IPS-18a (cell line): ENCODE measurements around the gene TGM3.

Source experiments
- H3K27ac ChIP-seq: one replicate; pipeline ENCODE4 v1.5.1; 2013; ENCODE audit warnings: low read length
- H3K27me3 ChIP-seq: one replicate; pipeline ENCODE4 v1.6.1; 2013; ENCODE audit warnings: mild to moderate bottlenecking, low read length; ENCODE audit not compliant: control insufficient read depth, insufficient read depth
- H3K36me3 ChIP-seq: one replicate; pipeline ENCODE4 v1.6.1; 2013; ENCODE audit warnings: low read depth, low read length; ENCODE audit not compliant: control insufficient read depth
- H3K4me1 ChIP-seq: one replicate; pipeline ENCODE4 v1.6.1; 2013; ENCODE audit warnings: low read depth, low read length; ENCODE audit not compliant: control insufficient read depth
- H3K4me3 ChIP-seq: one replicate; pipeline ENCODE4 v1.5.1; 2013; ENCODE audit warnings: low read length
- H3K9ac ChIP-seq: one replicate; pipeline ENCODE4 v1.6.1; 2013; ENCODE audit warnings: mild to moderate bottlenecking, low read length, moderate library complexity
- H3K9me3 ChIP-seq: one replicate; pipeline ENCODE4 v1.6.1; 2013; ENCODE audit warnings: low read depth, low read length; ENCODE audit not compliant: control insufficient read depth

TGM3 gene

GRCh38 chr20:2313316-2313715, 17.5 kb downstream of the TGM3 start:
- H3K27me3 ChIP-seq = no peaks in the 10 kb centered on the region
- no peaks in the 10 kb centered on the region for H3K36me3 ChIP-seq
- no peak overlapping the region for H3K9ac ChIP-seq
- H3K9me3 ChIP-seq = no peaks in the 10 kb centered on the region
- no peak overlapping the region for H3K4me3 ChIP-seq
- H3K27ac ChIP-seq = no peak overlapping the region
- no peaks in the 10 kb centered on the region for H3K4me1 ChIP-seq

GRCh38 chr20:2314759-2315439, 19.1 kb downstream of the TGM3 start:
- Histone ChIP-seq H3K4me1 (no peaks in the 10 kb centered on the region), H3K9ac (no peak overlapping the region), H3K9me3 (no peaks in the 10 kb centered on the region), H3K27ac (no peak overlapping the region), H3K36me3 (no peaks in the 10 kb centered on the region), H3K27me3 (no peaks in the 10 kb centered on the region), H3K4me3 (no peak overlapping the region)

- Histone ChIP-seq H3K4me1 (no peaks in the 10 kb centered on the region), H3K36me3 (no peaks in the 10 kb centered on the region), H3K9ac (no peak overlapping the region), H3K27me3 (no peaks in the 10 kb centered on the region), H3K4me3 (no peak overlapping the region), H3K9me3 (no peaks in the 10 kb centered on the region), H3K27ac (no peak overlapping the region)
These were observed 19.6 kb downstream of the TGM3 start for GRCh38 chr20:2315440-2315778.

GRCh38 chr20:2316847-2317495, 21.2 kb downstream of the TGM3 start:
- no peak overlapping the region for H3K9ac ChIP-seq
- H3K27me3 ChIP-seq = no peaks in the 10 kb centered on the region
- no peak overlapping the region for H3K27ac ChIP-seq
- no peaks in the 10 kb centered on the region for H3K4me1 ChIP-seq
- H3K9me3 ChIP-seq = no peaks in the 10 kb centered on the region
- no peak overlapping the region for H3K4me3 ChIP-seq
- H3K36me3 ChIP-seq = no peaks in the 10 kb centered on the region

DNA sequence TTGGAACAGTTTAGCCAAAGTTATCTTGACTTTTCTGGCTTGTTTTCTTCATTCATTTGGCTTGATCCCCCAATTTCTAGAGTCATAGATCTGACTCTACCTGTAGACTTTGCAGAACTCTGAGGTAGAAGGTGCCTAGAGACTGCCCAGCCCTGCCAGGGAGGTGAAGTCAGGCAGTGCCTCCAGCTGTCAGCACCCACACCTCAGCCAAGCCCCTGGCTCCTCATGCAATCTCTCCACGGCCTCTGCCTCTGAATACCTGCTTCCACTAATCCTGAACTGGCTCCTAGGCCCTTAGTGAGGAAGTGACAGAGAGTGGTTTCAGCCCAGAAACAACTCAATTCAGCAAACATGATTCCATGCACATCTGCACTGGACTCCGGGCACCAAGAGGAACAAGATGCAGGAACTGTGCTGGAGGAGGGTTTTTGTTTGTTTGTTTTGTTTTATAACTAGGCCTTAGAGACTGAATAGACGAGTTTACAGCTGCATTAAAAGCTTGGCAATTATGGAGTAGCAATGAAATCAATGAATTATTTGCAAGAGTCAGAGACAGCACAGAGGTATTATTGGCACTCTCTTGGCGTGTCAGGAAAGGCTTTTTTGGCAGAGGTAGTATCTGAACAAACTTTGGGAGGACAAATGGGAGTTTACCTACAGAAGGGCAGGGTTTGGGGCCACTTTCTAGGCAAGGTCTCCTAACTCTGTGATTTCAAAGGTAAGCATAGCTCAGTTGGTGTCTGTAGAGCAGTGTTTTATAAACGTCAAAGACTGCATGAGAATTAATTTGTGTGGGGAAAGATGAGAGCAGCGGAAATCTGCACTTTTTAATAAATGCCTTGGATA, 25.2 kb downstream of the TGM3 start:
- H3K27ac ChIP-seq = no peak overlapping the region
- no peak overlapping the region for H3K9ac ChIP-seq
- H3K4me3 ChIP-seq = no peak overlapping the region
- H3K9me3 ChIP-seq = no peaks in the 10 kb centered on the region
- H3K36me3 ChIP-seq = no peaks in the 10 kb centered on the region
- H3K27me3 ChIP-seq = no peaks in the 10 kb centered on the region
- no peaks in the 10 kb centered on the region for H3K4me1 ChIP-seq

DNA sequence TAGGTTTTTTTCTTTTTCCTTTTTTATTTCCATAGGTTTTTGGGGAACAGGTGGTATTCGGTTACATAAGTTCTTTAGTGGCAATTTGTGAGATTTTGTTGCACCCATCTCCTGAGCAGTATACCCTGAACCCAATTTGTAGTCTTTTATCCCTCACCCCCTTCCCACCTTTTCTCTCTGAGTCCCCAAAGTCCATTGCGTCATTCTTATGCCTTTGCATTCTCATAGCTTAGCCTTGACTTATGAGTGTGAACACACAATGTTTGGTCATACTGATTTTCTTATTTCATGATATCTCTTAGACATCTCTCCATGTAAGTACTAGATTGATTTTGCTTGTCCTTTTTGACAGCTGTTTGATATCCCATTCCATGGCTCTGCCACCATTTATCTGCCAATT, 27.2 kb downstream of the TGM3 start:
- H3K27me3 ChIP-seq = no peaks in the 10 kb centered on the region
- H3K9ac ChIP-seq = no peak overlapping the region
- no peaks in the 10 kb centered on the region for H3K4me1 ChIP-seq
- H3K4me3 ChIP-seq = no peak overlapping the region
- no peak overlapping the region for H3K27ac ChIP-seq
- H3K36me3 ChIP-seq = no peaks in the 10 kb centered on the region
- no peaks in the 10 kb centered on the region for H3K9me3 ChIP-seq

DNA sequence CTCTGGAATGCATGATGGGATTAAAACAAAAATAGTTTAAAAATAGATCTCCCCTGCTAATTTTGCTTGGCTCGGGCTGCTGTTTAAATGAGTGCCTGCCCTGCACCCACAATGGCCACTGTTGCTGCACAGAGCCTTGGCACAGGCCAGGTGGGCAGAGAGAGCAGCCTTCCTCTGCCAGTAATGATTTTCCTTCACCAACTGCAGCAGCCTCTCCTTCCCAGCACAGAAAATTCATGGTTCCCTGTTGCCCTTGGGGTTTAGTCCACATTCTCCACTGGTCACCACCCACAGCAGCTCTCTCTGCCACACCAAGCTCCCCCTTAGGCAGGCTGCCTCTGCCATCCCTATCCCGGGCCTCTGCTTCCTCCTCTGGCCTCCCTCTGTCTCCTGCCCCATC, 30.2 kb downstream of the TGM3 start:
- H3K4me1 ChIP-seq = peaks cover 6% of the 10 kb centered on the region
- no peak overlapping the region for H3K27ac ChIP-seq
- no peak overlapping the region for H3K9ac ChIP-seq
- no peaks in the 10 kb centered on the region for H3K9me3 ChIP-seq
- no peaks in the 10 kb centered on the region for H3K36me3 ChIP-seq
- no peak overlapping the region for H3K4me3 ChIP-seq
- H3K27me3 ChIP-seq = no peaks in the 10 kb centered on the region

- no peaks in the 10 kb centered on the region for H3K27me3 ChIP-seq
- no peaks in the 10 kb centered on the region for H3K36me3 ChIP-seq
- no peak overlapping the region for H3K9ac ChIP-seq
- H3K4me3 ChIP-seq = no peak overlapping the region
- no peaks in the 10 kb centered on the region for H3K9me3 ChIP-seq
- no peak overlapping the region for H3K27ac ChIP-seq
- peaks cover 6% of the 10 kb centered on the region for H3K4me1 ChIP-seq
These were observed 32.1 kb downstream of the TGM3 start for GRCh38 chr20:2327620-2328555.

- Histone ChIP-seq H3K36me3 (no peaks in the 10 kb centered on the region), H3K27ac (no peak overlapping the region), H3K4me3 (no peak overlapping the region), H3K27me3 (no peaks in the 10 kb centered on the region), H3K4me1 (peaks cover 6% of the 10 kb centered on the region), H3K9me3 (no peaks in the 10 kb centered on the region), H3K9ac (no peak overlapping the region)
These were observed 33.5 kb downstream of the TGM3 start for GRCh38 chr20:2329286-2329685.

DNA sequence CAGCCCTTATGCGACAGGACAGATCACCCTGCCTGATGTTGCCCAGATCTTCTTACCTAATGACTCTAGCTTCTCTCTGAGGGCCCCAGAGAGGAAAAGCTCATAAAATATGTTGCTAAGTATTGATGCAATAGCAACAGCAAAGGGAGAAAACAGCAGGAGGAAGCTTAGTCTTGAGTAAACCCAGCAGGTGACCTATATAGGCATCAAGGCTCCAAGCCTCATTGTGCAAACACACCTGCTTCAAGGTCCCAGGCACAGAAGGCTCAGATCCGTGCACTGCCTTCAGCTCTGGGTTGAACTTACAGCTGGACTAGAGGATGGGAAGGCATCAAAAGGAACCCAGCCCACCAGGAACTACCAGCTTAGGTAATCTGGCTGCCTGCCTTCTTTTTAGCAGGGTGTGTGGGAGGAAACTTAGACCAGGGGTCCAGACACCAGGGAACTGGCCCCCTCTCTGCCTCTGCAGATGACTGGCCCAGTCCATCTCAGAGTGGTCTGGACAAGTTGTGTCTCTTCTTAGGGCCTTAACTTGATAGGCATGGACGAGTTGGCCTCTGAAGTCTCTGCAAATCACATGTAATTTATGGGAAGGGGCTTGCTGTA, 34.4 kb downstream of the TGM3 start:
- no peak overlapping the region for H3K4me3 ChIP-seq
- H3K9me3 ChIP-seq = no peaks in the 10 kb centered on the region
- H3K36me3 ChIP-seq = no peaks in the 10 kb centered on the region
- no peaks in the 10 kb centered on the region for H3K27me3 ChIP-seq
- H3K27ac ChIP-seq = no peak overlapping the region
- H3K4me1 ChIP-seq = peaks cover 6% of the 10 kb centered on the region
- H3K9ac ChIP-seq = no peak overlapping the region

GRCh38 chr20:2331106-2331505, 35.3 kb downstream of the TGM3 start:
- no peaks in the 10 kb centered on the region for H3K27me3 ChIP-seq
- H3K27ac ChIP-seq = no peak overlapping the region
- H3K9ac ChIP-seq = no peak overlapping the region
- H3K4me1 ChIP-seq = peaks cover 6% of the 10 kb centered on the region
- no peak overlapping the region for H3K4me3 ChIP-seq
- no peaks in the 10 kb centered on the region for H3K9me3 ChIP-seq
- H3K36me3 ChIP-seq = no peaks in the 10 kb centered on the region
